Gastrocnemius medialis (tissue), 4 donors: ENCODE results near the gene SUGCT. TPM values are rescaled to one million over a fixed set of nuclear protein-coding genes. Genes with fewer than 3 reads are reported as not detected.
A peak's percentile ranks its signal among the peaks of the same experiment; 100 is the strongest.

Source experiments
- ATAC-seq, 2 donors: fragments of 150-250 bp; one replicate each; pipeline ENCODE4 v1.9.1; 2016
- DNase-seq, 2 donors: peaks; one replicate each; pipeline ENCODE4 v3.0.0-alpha.2; 2019
- H3K27ac ChIP-seq, 4 donors: fragments of 200-600 bp; sonication (generic); 1 replicate in 1 of 4; 2 replicates in 3 of 4; pipeline ENCODE4 v1.5.1; 2016 to 2018; ENCODE audit warnings: mild to moderate bottlenecking in 2 of 4, moderate library complexity in 1 of 4
- H3K27me3 ChIP-seq, 3 donors: fragments of 200-600 bp; sonication (generic) in 2 of 3; 1 replicate in 1 of 3; 2 replicates in 2 of 3; pipeline versions ENCODE4 v1.5.1 to v1.6.0; 2016 to 2019; ENCODE audit warnings: mild to moderate bottlenecking in 1 of 3, moderate library complexity in 1 of 3
- H3K36me3 ChIP-seq, 2 donors: fragments of 200-600 bp; sonication (generic) in 1 of 2; one replicate each; pipeline ENCODE4 v1.5.1; 2017 to 2018
- H3K4me1 ChIP-seq, 2 donors: fragments of 200-600 bp; sonication (generic) in 1 of 2; one replicate each; pipeline ENCODE4 v1.5.1; 2016 to 2017; ENCODE audit warnings: mild to moderate bottlenecking in 2 of 2
- H3K4me3 ChIP-seq, 4 donors: fragments of 200-600 bp; sonication (generic) in 3 of 4; 1 replicate in 1 of 4; 2 replicates in 3 of 4; pipeline ENCODE4 v1.5.1; 2016 to 2019; ENCODE audit warnings: mild to moderate bottlenecking in 2 of 4
- H3K9me3 ChIP-seq, 3 donors: fragments of 200-600 bp; sonication (generic) in 2 of 3; 1 replicate in 1 of 3; 2 replicates in 2 of 3; pipeline ENCODE4 v1.5.1; 2016 to 2019
- POLR2A ChIP-seq, 2 donors: fragments of 450-650 bp; IDR thresholded peaks; one replicate each; pipeline ENCODE4 v1.6.1; 2017; ENCODE audit warnings: antibody characterized with exemption in 2 of 2, mild to moderate bottlenecking in 2 of 2, moderate library complexity in 2 of 2
- in situ Hi-C, 4 donors: fragments of 200-750 bp; cut with MboI; loops; one replicate each; pipeline versions ENCODE4 v1.15.0 to v1.8.0; 2017; ENCODE audit warnings: low sequenced_read_pairs in 4 of 4
- intact Hi-C: fragments of 100-400 bp; cut with DNase I; formaldehyde crosslinking; loops from one replicate; pipeline ENCODE4 v1.15.1; 2023; ENCODE audit warnings: low total_unique reads
- total RNA-seq, 4 donors: library from RNA; depleted of rRNA; stranded (reverse); fragments of >200 nt; gene quantifications; one replicate each; pipeline versions ENCODE4 v1.1.0 to v1.2.3, GENCODE V29; 2016
- TF ChIP-seq, protein P1 (sequence below), 5 experiments: fragments of 450-650 bp in 3 of 5; fragments of 200-600 bp in 2 of 5; sonication (generic) in 2 of 5; IDR thresholded peaks in 4 of 5; conservative IDR thresholded peaks in 1 of 5; 1 replicate in 4 of 5; 2 replicates in 1 of 5; pipeline ENCODE4 v1.5.1; 2016 to 2019; ENCODE audit warnings: antibody characterized with exemption in 5 of 5, mild to moderate bottlenecking in 3 of 5, moderate library complexity in 3 of 5

SUGCT gene
- total RNA-seq, 4 donors from 2014 or later = 2.3 to 3.5 (median 2.9) TPM

- no peaks in the 10 kb centered on the region for H3K27me3 ChIP-seq
- H3K4me1 ChIP-seq = no peaks in the 10 kb centered on the region
- DNase-seq = no peak
- intact Hi-C loops = no loop called here
- H3K9me3 ChIP-seq = no peaks in the 10 kb centered on the region
- H3K4me3 ChIP-seq = no peak overlapping the region
- in situ Hi-C loops = no loop called here
- H3K36me3 ChIP-seq = no peaks in the 10 kb centered on the region
- no peak for TF ChIP-seq POLR2A (IDR thresholded peaks at IDR 0.05)
- TF ChIP-seq, protein P1, sequence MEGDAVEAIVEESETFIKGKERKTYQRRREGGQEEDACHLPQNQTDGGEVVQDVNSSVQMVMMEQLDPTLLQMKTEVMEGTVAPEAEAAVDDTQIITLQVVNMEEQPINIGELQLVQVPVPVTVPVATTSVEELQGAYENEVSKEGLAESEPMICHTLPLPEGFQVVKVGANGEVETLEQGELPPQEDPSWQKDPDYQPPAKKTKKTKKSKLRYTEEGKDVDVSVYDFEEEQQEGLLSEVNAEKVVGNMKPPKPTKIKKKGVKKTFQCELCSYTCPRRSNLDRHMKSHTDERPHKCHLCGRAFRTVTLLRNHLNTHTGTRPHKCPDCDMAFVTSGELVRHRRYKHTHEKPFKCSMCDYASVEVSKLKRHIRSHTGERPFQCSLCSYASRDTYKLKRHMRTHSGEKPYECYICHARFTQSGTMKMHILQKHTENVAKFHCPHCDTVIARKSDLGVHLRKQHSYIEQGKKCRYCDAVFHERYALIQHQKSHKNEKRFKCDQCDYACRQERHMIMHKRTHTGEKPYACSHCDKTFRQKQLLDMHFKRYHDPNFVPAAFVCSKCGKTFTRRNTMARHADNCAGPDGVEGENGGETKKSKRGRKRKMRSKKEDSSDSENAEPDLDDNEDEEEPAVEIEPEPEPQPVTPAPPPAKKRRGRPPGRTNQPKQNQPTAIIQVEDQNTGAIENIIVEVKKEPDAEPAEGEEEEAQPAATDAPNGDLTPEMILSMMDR (IDR thresholded peaks at IDR 0.05 in 4 of 5, conservative IDR thresholded peaks at IDR 0.05 in 1 of 5) = no peak
- H3K27ac ChIP-seq = no peak overlapping the region
- no peak for ATAC-seq
Measured at GRCh38 chr7:40231796-40232195, 97.0 kb downstream of the SUGCT start.

DNA sequence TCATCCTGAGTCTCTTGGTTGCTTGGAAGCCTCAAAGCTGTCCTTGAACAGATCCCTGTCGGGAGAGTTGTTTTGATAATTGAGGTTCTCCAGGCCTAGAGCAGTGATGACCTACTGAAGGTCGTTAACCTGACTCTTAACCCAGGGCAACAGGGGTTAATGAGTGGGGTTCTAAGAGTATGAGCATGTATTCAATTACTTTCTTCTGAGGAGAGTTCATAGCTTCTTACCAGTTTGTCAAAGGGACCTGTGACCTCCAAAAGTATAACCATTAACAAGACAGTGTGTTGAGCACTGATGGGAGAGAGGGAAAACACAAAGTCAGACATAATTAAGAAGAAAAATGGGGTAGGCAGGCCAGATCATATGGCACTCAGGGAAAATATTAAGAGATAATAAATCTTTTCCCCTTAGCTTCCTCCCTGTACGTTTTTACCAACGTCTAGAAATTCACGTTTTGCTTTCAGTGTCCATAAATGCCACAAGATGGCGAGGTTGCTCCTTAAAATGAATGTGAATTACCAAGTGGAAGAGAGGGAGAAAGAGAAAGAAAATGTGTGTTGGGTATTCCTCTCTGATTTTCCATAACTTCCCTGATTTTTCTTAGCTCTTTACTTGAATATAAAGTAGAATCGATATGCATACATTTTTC lies 97.6 kb downstream of the SUGCT start:
- no peaks in the 10 kb centered on the region for H3K27me3 ChIP-seq
- DNase-seq (no peak), ATAC-seq (no peak)
- intact Hi-C loops (no loop called here), in situ Hi-C loops (no loop called here)
- TF ChIP-seq, protein P1 (IDR thresholded peaks at IDR 0.05 in 4 of 5, conservative IDR thresholded peaks at IDR 0.05 in 1 of 5) = peak in 2 of 5 experiments; percentile 14 to 35
- no peak for TF ChIP-seq POLR2A (IDR thresholded peaks at IDR 0.05)
- H3K4me1 ChIP-seq = no peaks in the 10 kb centered on the region
- H3K4me3 ChIP-seq = no peak overlapping the region
- no peaks in the 10 kb centered on the region for H3K9me3 ChIP-seq
- H3K36me3 ChIP-seq = no peaks in the 10 kb centered on the region
- H3K27ac ChIP-seq = no peak overlapping the region

- no peak for ATAC-seq
- TF ChIP-seq, protein P1 (IDR thresholded peaks at IDR 0.05 in 4 of 5, conservative IDR thresholded peaks at IDR 0.05 in 1 of 5) = no peak
- TF ChIP-seq POLR2A (IDR thresholded peaks at IDR 0.05) = no peak
- H3K9me3 ChIP-seq = no peaks in the 10 kb centered on the region
Measured at GRCh38 chr7:40234046-40234445, 99.2 kb downstream of the SUGCT start.

DNA sequence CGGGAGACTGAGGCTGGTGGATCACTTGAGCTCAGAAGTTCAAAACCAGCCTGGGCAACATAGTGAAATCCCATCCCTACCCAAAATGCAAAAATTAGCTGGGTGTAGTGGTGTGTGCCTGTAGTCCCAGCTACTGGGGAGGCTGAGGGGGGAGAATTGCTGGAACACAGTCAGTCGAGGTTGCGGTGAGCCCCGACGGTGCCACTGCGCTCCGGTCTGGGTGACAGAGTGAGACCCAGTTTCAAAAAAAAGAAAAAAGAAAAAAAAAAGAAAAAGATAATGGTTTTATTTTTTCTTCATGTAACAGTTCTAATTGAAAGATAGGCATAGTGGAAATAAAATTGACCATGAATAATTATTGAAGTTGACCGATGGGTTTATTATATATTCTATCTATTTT lies 99.9 kb downstream of the SUGCT start:
- intact Hi-C loops (no loop called here), in situ Hi-C loops (no loop called here)
- H3K27me3 ChIP-seq = no peaks in the 10 kb centered on the region
- TF ChIP-seq, protein P1 (IDR thresholded peaks at IDR 0.05 in 4 of 5, conservative IDR thresholded peaks at IDR 0.05 in 1 of 5) = no peak
- no peak for TF ChIP-seq POLR2A (IDR thresholded peaks at IDR 0.05)
- H3K9me3 ChIP-seq = no peaks in the 10 kb centered on the region
- no peak overlapping the region for H3K27ac ChIP-seq
- ATAC-seq (no peak), DNase-seq (no peak)
- H3K36me3 ChIP-seq = no peaks in the 10 kb centered on the region
- no peaks in the 10 kb centered on the region for H3K4me1 ChIP-seq
- no peak overlapping the region for H3K4me3 ChIP-seq

More at GRCh38 chr7:40234046-40234445, 99.2 kb downstream of the SUGCT start:
- no peak for DNase-seq
- no peaks in the 10 kb centered on the region for H3K36me3 ChIP-seq
- intact Hi-C loops (no loop called here), in situ Hi-C loops (no loop called here)
- no peak overlapping the region for H3K27ac ChIP-seq
- no peaks in the 10 kb centered on the region for H3K27me3 ChIP-seq
- no peak overlapping the region for H3K4me3 ChIP-seq
- no peaks in the 10 kb centered on the region for H3K4me1 ChIP-seq

GRCh38 chr7:40237731-40238130 lies 102.9 kb downstream of the SUGCT start:
- TF ChIP-seq, protein P1 (IDR thresholded peaks at IDR 0.05 in 4 of 5, conservative IDR thresholded peaks at IDR 0.05 in 1 of 5) = no peak
- no peak for TF ChIP-seq POLR2A (IDR thresholded peaks at IDR 0.05)
- Histone ChIP-seq H3K9me3 (no peaks in the 10 kb centered on the region), H3K27me3 (no peaks in the 10 kb centered on the region), H3K27ac (no peak overlapping the region), H3K36me3 (no peaks in the 10 kb centered on the region), H3K4me1 (no peaks in the 10 kb centered on the region), H3K4me3 (no peak overlapping the region)
- in situ Hi-C loops (no loop called here), intact Hi-C loops (no loop called here)
- no peak for ATAC-seq
- DNase-seq = no peak
